ENCODE results near the gene AKR1B15. TPM values are rescaled to one million over a fixed set of nuclear protein-coding genes. Genes with fewer than 3 reads are reported as not detected.

The AKR1B15 gene
- total RNA-seq, 1 donor from 2014 or later, result not detected

DNA sequence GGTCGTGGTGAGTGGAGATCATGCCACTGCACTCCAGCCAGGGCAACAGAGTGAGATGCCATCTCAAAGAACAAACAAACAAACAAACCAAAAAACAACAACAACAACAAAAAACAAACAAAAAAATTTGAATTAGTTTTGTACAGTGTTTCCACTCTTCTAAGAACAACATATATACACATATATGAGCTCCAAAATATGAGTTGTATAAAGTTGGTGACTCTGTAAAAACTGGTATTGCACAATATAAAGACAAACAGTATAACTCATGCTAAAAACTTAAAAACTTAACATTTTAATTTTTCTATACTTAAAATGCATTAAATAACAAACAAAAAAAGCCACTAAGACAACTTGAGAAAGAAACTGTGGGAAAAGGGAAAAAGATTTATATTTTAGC is 46.0 kb downstream of the AKR1B15 start:
- peaks cover 21% of the 10 kb centered on the region for H3K9me3 Mint-ChIP-seq
- intact Hi-C loops (cut with micrococcal nuclease), result no loop called here
- H3K27ac Mint-ChIP-seq, result no peak overlapping the region
- no peak overlapping the region for H3K4me3 Mint-ChIP-seq
- H3K4me1 Mint-ChIP-seq, result no peaks in the 10 kb centered on the region
- H3K27me3 Mint-ChIP-seq, result peaks cover 10% of the 10 kb centered on the region
- no peaks in the 10 kb centered on the region for H3K36me3 Mint-ChIP-seq (ENCODE audit: low read depth)
- DNase-seq, result no peak

DNA sequence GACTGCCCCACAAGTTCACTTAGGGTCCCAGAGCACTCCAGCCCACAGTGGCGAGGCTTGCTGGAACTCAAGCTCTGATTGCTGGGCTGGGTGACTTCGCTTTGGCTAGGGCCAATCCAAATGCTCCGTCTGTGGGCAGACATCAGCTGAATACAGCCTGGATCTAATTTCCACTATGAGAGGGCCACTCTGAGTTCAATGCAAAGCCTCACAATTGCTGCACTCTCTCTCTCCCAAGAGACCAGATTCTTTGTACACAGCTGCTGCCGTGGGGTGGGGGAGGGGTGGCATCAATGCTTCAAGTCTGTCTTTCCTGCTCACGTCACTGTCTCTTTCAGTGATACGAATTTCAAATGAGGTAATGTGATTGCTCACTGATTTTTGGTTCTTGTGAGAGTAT is 50.5 kb downstream of the AKR1B15 start:
- H3K4me3 Mint-ChIP-seq, result no peak overlapping the region

GRCh38 chr7:134601459-134601858 is 52.5 kb downstream of the AKR1B15 start:
- Mint-ChIP-seq H3K9me3 (peaks cover 7% of the 10 kb centered on the region), H3K4me1 (peaks cover 1% of the 10 kb centered on the region), H3K4me3 (no peak overlapping the region), H3K27ac (no peak overlapping the region), H3K27me3 (peaks cover 22% of the 10 kb centered on the region), H3K36me3 (ENCODE audit: low read depth) (no peaks in the 10 kb centered on the region)
- DNase-seq, result no peak
- intact Hi-C loops (cut with micrococcal nuclease), result no loop called here

More for the DNA sequence above, 50.5 kb downstream of the AKR1B15 start:
- Mint-ChIP-seq H3K36me3 (ENCODE audit: low read depth) (no peaks in the 10 kb centered on the region), H3K9me3 (peaks cover 7% of the 10 kb centered on the region), H3K4me1 (no peaks in the 10 kb centered on the region), H3K27me3 (peaks cover 15% of the 10 kb centered on the region), H3K27ac (no peak overlapping the region)
- no peak for DNase-seq
- intact Hi-C loops (cut with micrococcal nuclease), result no loop called here

DNA sequence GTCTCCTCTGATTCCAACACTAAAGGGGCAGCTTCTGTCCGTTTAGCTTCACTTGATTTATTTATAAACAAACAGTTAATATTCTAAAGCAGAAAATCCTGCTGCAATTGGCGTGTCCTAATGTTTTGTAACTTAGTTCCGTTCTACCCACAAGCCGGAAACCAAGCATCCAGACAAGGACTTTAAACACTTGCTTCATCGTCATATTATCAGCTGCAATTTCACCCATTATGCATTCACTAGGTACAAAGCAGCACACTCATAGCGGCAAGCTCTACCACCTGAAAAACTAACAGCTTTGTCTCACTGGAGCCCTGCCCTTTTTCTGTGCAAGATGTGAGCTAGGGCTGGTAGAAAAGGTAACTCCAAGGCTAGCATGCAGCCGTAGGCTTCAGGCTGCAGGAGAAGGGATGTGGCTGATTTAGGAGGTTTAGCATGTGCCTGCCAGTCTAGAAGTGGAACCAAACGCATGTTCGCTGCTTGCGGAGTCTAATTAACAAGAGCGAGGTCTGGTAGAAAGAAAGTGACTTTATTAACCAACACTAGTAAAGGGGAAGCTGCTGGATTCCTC is 54.1 kb downstream of the AKR1B15 start:
- Mint-ChIP-seq H3K27me3 (peaks cover 34% of the 10 kb centered on the region), H3K4me3 (no peak overlapping the region), H3K4me1 (peaks cover 3% of the 10 kb centered on the region), H3K27ac (no peak overlapping the region), H3K36me3 (ENCODE audit: low read depth) (no peaks in the 10 kb centered on the region), H3K9me3 (peaks cover 7% of the 10 kb centered on the region)
- DNase-seq, result no peak
- intact Hi-C loops (cut with micrococcal nuclease), result no loop called here

DNA sequence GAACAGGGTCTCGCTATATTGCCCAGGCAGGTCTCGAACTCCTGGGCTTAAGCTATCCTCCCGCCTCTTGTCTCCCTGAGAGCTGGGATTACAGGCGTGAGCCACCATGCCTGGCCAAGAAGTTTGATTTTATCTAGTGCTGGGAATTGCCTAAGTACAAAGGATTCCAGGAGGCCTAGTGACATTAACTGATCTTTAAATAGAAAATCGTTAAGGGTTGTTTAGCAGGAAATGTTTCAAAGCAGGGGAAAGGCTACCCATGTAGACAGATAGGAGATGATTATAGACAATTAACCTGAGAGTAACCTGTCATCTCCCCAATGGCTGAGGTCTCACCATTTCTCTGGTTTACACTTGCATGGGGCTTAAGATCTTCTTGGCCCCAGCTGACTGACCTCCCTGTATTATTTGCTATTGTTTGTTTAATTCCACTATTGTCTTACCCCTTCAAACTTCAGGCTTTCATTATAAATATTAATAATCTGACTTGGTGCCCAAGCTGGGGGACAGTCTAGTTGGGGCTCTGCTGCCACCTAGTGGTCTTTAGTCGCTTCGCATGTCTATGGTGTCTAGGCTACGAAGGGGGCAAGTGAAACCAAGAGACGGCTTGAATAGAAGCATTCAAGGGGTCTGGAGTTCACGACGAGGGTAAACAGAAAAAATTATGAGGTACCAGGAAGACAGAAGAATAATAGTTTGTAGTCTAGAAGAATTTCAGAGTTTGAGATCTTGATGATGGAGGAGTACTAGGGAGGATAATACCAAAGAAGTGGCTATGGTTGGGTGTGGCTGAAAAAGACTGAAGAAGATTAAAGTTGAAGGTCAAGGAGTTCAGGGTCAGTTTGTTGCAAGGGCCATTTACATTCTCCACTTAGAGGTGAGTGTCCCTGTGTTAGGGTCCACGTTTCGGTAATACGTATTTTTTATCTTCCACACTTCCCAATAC is 57.3 kb downstream of the AKR1B15 start:
- intact Hi-C loops (cut with micrococcal nuclease), result loop anchor here (1.0 to 2.0 kb wide), 3 partner anchors 92 to 174 kb away; partner anchors contain the start of gene AKR1B1
- Mint-ChIP-seq H3K27ac (no peak overlapping the region), H3K36me3 (ENCODE audit: low read depth) (no peaks in the 10 kb centered on the region), H3K4me1 (peaks cover 3% of the 10 kb centered on the region), H3K4me3 (peak overlapping the region; percentile 59), H3K27me3 (peaks cover 40% of the 10 kb centered on the region), H3K9me3 (no peaks in the 10 kb centered on the region)
- peak; percentile 87 for DNase-seq

GRCh38 chr7:134611611-134612151 is 62.8 kb downstream of the AKR1B15 start:
- intact Hi-C loops (cut with micrococcal nuclease), result loop anchor here (5.0 to 10.0 kb wide), 2 partner anchors 243 to 341 kb away; no protein-coding TSS in a partner anchor

GRCh38 chr7:134612197-134612596 is 63.3 kb downstream of the AKR1B15 start:
- DNase-seq, result no peak
- Mint-ChIP-seq H3K27me3 (peaks cover 34% of the 10 kb centered on the region), H3K27ac (no peak overlapping the region), H3K36me3 (ENCODE audit: low read depth) (no peaks in the 10 kb centered on the region), H3K4me3 (no peak overlapping the region), H3K4me1 (peaks cover 12% of the 10 kb centered on the region), H3K9me3 (peaks cover 4% of the 10 kb centered on the region)
- intact Hi-C loops (cut with micrococcal nuclease), result loop anchor here (5.0 to 10.0 kb wide), 2 partner anchors 243 to 340 kb away; no protein-coding TSS in a partner anchor

More at GRCh38 chr7:134611611-134612151, 62.8 kb downstream of the AKR1B15 start:
- peaks cover 12% of the 10 kb centered on the region for H3K4me1 Mint-ChIP-seq
- no peaks in the 10 kb centered on the region for H3K36me3 Mint-ChIP-seq (ENCODE audit: low read depth)
- peaks cover 36% of the 10 kb centered on the region for H3K27me3 Mint-ChIP-seq
- H3K4me3 Mint-ChIP-seq, result no peak overlapping the region
- H3K27ac Mint-ChIP-seq, result no peak overlapping the region
- peaks cover 4% of the 10 kb centered on the region for H3K9me3 Mint-ChIP-seq
- DNase-seq, result no peak

GRCh38 chr7:134613623-134614347 is 64.9 kb downstream of the AKR1B15 start:
- H3K4me3 Mint-ChIP-seq, result no peak overlapping the region
- peaks cover 12% of the 10 kb centered on the region for H3K4me1 Mint-ChIP-seq
- H3K27me3 Mint-ChIP-seq, result peaks cover 26% of the 10 kb centered on the region
- peak overlapping the region; percentile 85 for H3K27ac Mint-ChIP-seq
- intact Hi-C loops (cut with micrococcal nuclease), result loop anchor here (1.0 to 10.0 kb wide), 6 partner anchors 23 to 339 kb away; partner anchors contain the start of gene BPGM
- H3K36me3 Mint-ChIP-seq (ENCODE audit: low read depth), result no peaks in the 10 kb centered on the region
- DNase-seq, result peak; percentile 64
- H3K9me3 Mint-ChIP-seq, result peaks cover 4% of the 10 kb centered on the region

GRCh38 chr7:134616611-134617010 is 67.7 kb downstream of the AKR1B15 start:
- Mint-ChIP-seq H3K27ac (no peak overlapping the region), H3K36me3 (ENCODE audit: low read depth) (no peaks in the 10 kb centered on the region), H3K9me3 (peaks cover 4% of the 10 kb centered on the region), H3K4me1 (peaks cover 12% of the 10 kb centered on the region), H3K27me3 (peaks cover 29% of the 10 kb centered on the region), H3K4me3 (no peak overlapping the region)
- DNase-seq, result no peak
- intact Hi-C loops (cut with micrococcal nuclease), result loop anchor here (10.0 kb wide), 1 partner anchor 238 kb away; no protein-coding TSS in a partner anchor

DNA sequence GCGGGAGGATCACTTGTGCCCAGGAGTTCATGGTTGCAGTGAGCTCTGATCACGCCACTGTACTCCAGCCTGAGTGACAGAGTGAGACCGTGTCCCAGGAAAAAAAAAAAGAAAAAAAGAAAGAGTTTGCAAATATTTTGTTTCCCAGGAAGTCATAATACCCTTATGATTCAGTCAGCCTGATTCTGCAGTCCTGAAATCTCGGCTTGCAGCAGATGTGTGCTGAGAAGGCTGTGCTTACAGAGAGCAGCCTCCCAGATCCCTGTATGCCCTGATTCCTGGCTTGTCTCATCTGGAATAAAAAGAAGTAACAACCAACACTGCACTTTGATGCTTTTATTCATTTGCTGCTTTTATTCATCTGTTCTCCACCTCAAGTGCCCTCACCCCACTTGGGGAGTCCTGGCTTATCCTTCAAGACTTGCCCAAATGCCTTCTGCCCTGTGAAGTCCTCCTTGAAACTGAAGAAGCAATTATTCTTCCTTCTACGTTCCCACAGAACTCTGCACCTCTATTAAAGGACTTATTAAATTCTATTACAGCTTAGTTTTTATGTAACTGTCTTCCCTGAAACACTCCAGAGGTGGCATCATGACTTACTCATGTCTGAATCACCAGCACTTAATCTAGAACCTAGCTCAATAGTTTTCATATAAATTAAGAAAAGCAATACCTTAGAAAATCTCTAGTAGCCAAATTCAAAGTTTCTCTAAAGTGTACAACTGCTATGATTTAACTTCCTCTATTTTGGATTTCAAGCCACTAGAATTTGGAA is 70.0 kb downstream of the AKR1B15 start:
- Mint-ChIP-seq H3K9me3 (peaks cover 11% of the 10 kb centered on the region), H3K4me1 (peaks cover 5% of the 10 kb centered on the region), H3K27ac (no peak overlapping the region), H3K36me3 (ENCODE audit: low read depth) (no peaks in the 10 kb centered on the region), H3K4me3 (no peak overlapping the region), H3K27me3 (peaks cover 36% of the 10 kb centered on the region)
- intact Hi-C loops (cut with micrococcal nuclease), result loop anchor here (10.0 kb wide), 1 partner anchor 236 kb away; no protein-coding TSS in a partner anchor
- no peak for DNase-seq

GRCh38 chr7:134619627-134620331 is 70.9 kb downstream of the AKR1B15 start:
- Mint-ChIP-seq H3K27me3 (peaks cover 39% of the 10 kb centered on the region), H3K4me3 (no peak overlapping the region), H3K9me3 (peaks cover 11% of the 10 kb centered on the region), H3K4me1 (peaks cover 3% of the 10 kb centered on the region), H3K27ac (no peak overlapping the region), H3K36me3 (ENCODE audit: low read depth) (no peaks in the 10 kb centered on the region)
- intact Hi-C loops (cut with micrococcal nuclease), result loop anchor here (10.0 kb wide), 1 partner anchor 235 kb away; no protein-coding TSS in a partner anchor
- DNase-seq, result no peak

- peaks cover 7% of the 10 kb centered on the region for H3K9me3 Mint-ChIP-seq
- no peak overlapping the region for H3K4me3 Mint-ChIP-seq
- peaks cover 49% of the 10 kb centered on the region for H3K27me3 Mint-ChIP-seq
- no peak overlapping the region for H3K27ac Mint-ChIP-seq
- peaks cover 3% of the 10 kb centered on the region for H3K4me1 Mint-ChIP-seq
- intact Hi-C loops (cut with micrococcal nuclease), result no loop called here
- no peaks in the 10 kb centered on the region for H3K36me3 Mint-ChIP-seq (ENCODE audit: low read depth)
- DNase-seq, result no peak
Observed at GRCh38 chr7:134622303-134622995, 73.5 kb downstream of the AKR1B15 start.

Measured in activated CD4-positive, alpha-beta T cell treated with anti-CD3 and anti-CD28 coated beads, Interleukin-2, amount 10 ng/mL, durations not matched to agents 24 days and 14 days (primary cell).